H9 (cell line): ENCODE data around the gene SEC23IP. TPM values are rescaled to one million over a fixed set of nuclear protein-coding genes. Genes with fewer than 3 reads are reported as not detected.

ENCODE experiments used
- DNase-seq: peaks from one replicate; pipeline ENCODE4 v3.0.0-alpha.2; 2017
- H2AFZ ChIP-seq: one replicate; pipeline ENCODE4 v1.6.1; 2013; ENCODE audit warnings: mild to moderate bottlenecking, low read length, control low read depth, moderate library complexity
- H2AK5ac ChIP-seq: 2 replicates; pipeline ENCODE4 v1.6.1; 2013; ENCODE audit warnings: low read length, control low read depth, mixed read lengths; ENCODE audit not compliant: insufficient read length
- H2BK120ac ChIP-seq: one replicate; pipeline ENCODE4 v1.6.1; 2013; ENCODE audit warnings: low read depth, mild to moderate bottlenecking, low read length, control low read depth, inconsistent platforms; ENCODE audit not compliant: poor library complexity, severe bottlenecking
- H2BK12ac ChIP-seq: 2 replicates; pipeline ENCODE4 v1.6.1; 2013; ENCODE audit warnings: low read length, control low read depth, mixed read lengths, low read depth; ENCODE audit not compliant: insufficient read length
- H2BK15ac ChIP-seq: 2 replicates; pipeline ENCODE4 v1.6.1; 2013; ENCODE audit warnings: low read depth, low read length, control low read depth
- H2BK20ac ChIP-seq: one replicate; pipeline ENCODE4 v1.6.1; 2013; ENCODE audit warnings: low read depth, mild to moderate bottlenecking, low read length, control low read depth, inconsistent platforms; ENCODE audit not compliant: poor library complexity, severe bottlenecking
- H2BK5ac ChIP-seq: 2 replicates; pipeline ENCODE4 v1.6.1; 2013; ENCODE audit warnings: low read length, control low read depth, mixed read lengths; ENCODE audit not compliant: insufficient read length
- H3K14ac ChIP-seq: 2 replicates; pipeline ENCODE4 v1.6.1; 2013; ENCODE audit warnings: low read length, control low read depth; ENCODE audit not compliant: insufficient read depth
- H3K18ac ChIP-seq: 2 replicates; pipeline ENCODE4 v1.6.1; 2013; ENCODE audit warnings: low read depth, mild to moderate bottlenecking, mixed read lengths, low read length, control low read depth; ENCODE audit not compliant: insufficient read length
- H3K23ac ChIP-seq: 2 replicates; pipeline ENCODE4 v1.6.1; 2013; ENCODE audit warnings: low read length, control low read depth, mixed read lengths, low read depth; ENCODE audit not compliant: insufficient read length
- H3K23me2 ChIP-seq: 2 replicates; pipeline ENCODE4 v1.6.1; 2013; ENCODE audit warnings: low read depth, mild to moderate bottlenecking, mixed read lengths, low read length, control low read depth; ENCODE audit not compliant: insufficient read length, poor library complexity, severe bottlenecking
- H3K27ac ChIP-seq: 2 replicates; pipeline ENCODE4 v1.5.1; 2013; ENCODE audit warnings: low read length, control low read depth, mixed read lengths, low read depth; ENCODE audit not compliant: insufficient read length
- H3K27me3 ChIP-seq: 2 replicates; pipeline ENCODE4 v1.6.1; 2013; ENCODE audit warnings: low read length, control low read depth, inconsistent platforms; ENCODE audit not compliant: insufficient read depth
- H3K4ac ChIP-seq: 2 replicates; pipeline ENCODE4 v1.6.1; 2013; ENCODE audit warnings: low read depth, mild to moderate bottlenecking, control low read depth, inconsistent platforms, low read length, moderate library complexity
- H3K4me1 ChIP-seq: 2 replicates; pipeline ENCODE4 v1.6.1; 2013; ENCODE audit warnings: low read length, control low read depth, inconsistent platforms; ENCODE audit not compliant: insufficient read depth
- H3K4me2 ChIP-seq: 2 replicates; pipeline ENCODE4 v1.6.1; 2013; ENCODE audit warnings: low read length, control low read depth, mixed read lengths; ENCODE audit not compliant: insufficient read length, insufficient read depth
- H3K56ac ChIP-seq: 2 replicates; pipeline ENCODE4 v1.6.1; 2013; ENCODE audit warnings: low read depth, mild to moderate bottlenecking, mixed read lengths, low read length, control low read depth; ENCODE audit not compliant: insufficient read length
- H3K79me1 ChIP-seq: 2 replicates; pipeline ENCODE4 v1.6.1; 2013; ENCODE audit warnings: low read depth, mild to moderate bottlenecking, moderate library complexity, low read length, control low read depth, inconsistent platforms; ENCODE audit not compliant: insufficient read depth, poor library complexity, severe bottlenecking
- H3K79me2 ChIP-seq: 2 replicates; pipeline ENCODE4 v1.6.1; 2013; ENCODE audit warnings: low read length, control low read depth, inconsistent platforms; ENCODE audit not compliant: insufficient read depth
- H3K9ac ChIP-seq: 2 replicates; pipeline ENCODE4 v1.6.1; 2013; ENCODE audit warnings: low read length, control low read depth, mixed read lengths; ENCODE audit not compliant: insufficient read length; ENCODE audit errors: extremely low read depth
- H3K9me3 ChIP-seq: one replicate; pipeline ENCODE4 v1.6.1; 2013; ENCODE audit warnings: low read depth, low read length, inconsistent platforms; ENCODE audit not compliant: control insufficient read depth
- H3T11ph ChIP-seq: one replicate; pipeline ENCODE4 v1.6.1; 2013; ENCODE audit warnings: mild to moderate bottlenecking, low read length, control low read depth, inconsistent platforms
- H4K20me1 ChIP-seq: one replicate; pipeline ENCODE4 v1.6.1; 2013; ENCODE audit not compliant: control insufficient read depth, insufficient read length, insufficient read depth
- H4K5ac ChIP-seq: 2 replicates; pipeline ENCODE4 v1.6.1; 2013; ENCODE audit warnings: low read depth, mild to moderate bottlenecking, mixed read lengths, low read length, control low read depth; ENCODE audit not compliant: insufficient read length
- H4K8ac ChIP-seq: replicated peaks from 2 replicates; pipeline ENCODE4 v1.6.1; 2013; ENCODE audit warnings: low read length, control low read depth, mixed read lengths, low read depth; ENCODE audit not compliant: insufficient read length
- H4K91ac ChIP-seq: 2 replicates; pipeline ENCODE4 v1.6.1; 2013; ENCODE audit warnings: low read depth, mild to moderate bottlenecking, moderate library complexity, mixed read lengths, low read length, control low read depth; ENCODE audit not compliant: insufficient read length
- H3K27ac Mint-ChIP-seq, 3 experiments: 2 replicates in 2 of 3; 3 replicates in 1 of 3; pipeline ENCODE4 v1.8.0; 2020 to 2021; ENCODE audit warnings: mixed read lengths in 3 of 3, mild to moderate bottlenecking in 1 of 3, moderate library complexity in 1 of 3
- H3K27me3 Mint-ChIP-seq: 2 replicates; pipeline ENCODE4 v1.8.0; 2021; ENCODE audit warnings: low read depth, mild to moderate bottlenecking, moderate library complexity, mixed read lengths
- H3K36me3 Mint-ChIP-seq, 3 experiments: 2 replicates in 2 of 3; 3 replicates in 1 of 3; pipeline ENCODE4 v1.8.0; 2020 to 2021; ENCODE audit warnings: low read depth in 3 of 3, mixed read lengths in 3 of 3; ENCODE audit not compliant: insufficient read depth in 1 of 3
- H3K4me1 Mint-ChIP-seq, 2 experiments: 2 replicates each; pipeline ENCODE4 v1.8.0; 2020; ENCODE audit warnings: mixed read lengths in 2 of 2
- H3K4me3 Mint-ChIP-seq, 2 experiments: 2 replicates in 1 of 2; 3 replicates in 1 of 2; pipeline ENCODE4 v1.8.0; 2020 to 2021; ENCODE audit warnings: mild to moderate bottlenecking in 2 of 2, mixed read lengths in 2 of 2, moderate library complexity in 1 of 2
- H3K9me3 Mint-ChIP-seq, 2 experiments: 2 replicates in 1 of 2; 3 replicates in 1 of 2; pipeline ENCODE4 v1.8.0; 2020; ENCODE audit warnings: mild to moderate bottlenecking in 2 of 2, mixed read lengths in 2 of 2, moderate library complexity in 1 of 2
- CTCF ChIP-seq: fragments of 200-600 bp; sonication (generic); conservative IDR thresholded peaks from 3 replicates; pipeline ENCODE4 v1.8.0; 2021; ENCODE audit warnings: antibody characterized with exemption, mild to moderate bottlenecking
- WGBS: extraction: QIAGEN DNeasy Blood & Tissue Kit; methylation state at CpG from one replicate; pipeline ENCODE4 v1.1.7; 2013; ENCODE audit warnings: missing lambda C conversion rate, low lambda C conversion rate, mixed read lengths; ENCODE audit not compliant: insufficient read length; ENCODE audit errors: extremely low coverage; 5-methylcytosine and 5-hydroxymethylcytosine counted together
- total RNA-seq: library from RNA; stranded (reverse); gene quantifications from 2 replicates; pipeline ENCODE4 v1.2.1, GENCODE V29; 2021

SEC23IP gene
- total RNA-seq, 1 experiment from 2014 or later = 93.0 TPM

- H3K27me3 Mint-ChIP-seq = no peaks in the 10 kb centered on the region
- H3K9me3 Mint-ChIP-seq = no peaks in the 10 kb centered on the region
- H3K27ac Mint-ChIP-seq = peak overlapping the region in 2 of 3 experiments; percentile 64 to 93; a peak in 3 of 7 replicates
- Histone ChIP-seq H3K23me2 (no peaks in the 10 kb centered on the region), H2BK20ac (no peak overlapping the region), H3K27ac (no peak overlapping the region), H3K9ac (no peak overlapping the region), H3K79me1 (no peaks in the 10 kb centered on the region), H3K4me2 (no peak overlapping the region), H3K18ac (no peak overlapping the region), H3K23ac (no peak overlapping the region), H2BK120ac (no peak overlapping the region), H3K9me3 (no peaks in the 10 kb centered on the region), H2BK5ac (no peak overlapping the region), H3K79me2 (no peaks in the 10 kb centered on the region), H3K4me1 (no peaks in the 10 kb centered on the region), H3K4ac (no peak overlapping the region), H4K20me1 (no peaks in the 10 kb centered on the region), H2BK12ac (no peak overlapping the region), H2AFZ (no peak overlapping the region), H3T11ph (no peak overlapping the region), H3K56ac (no peak overlapping the region), H3K27me3 (no peaks in the 10 kb centered on the region), H4K8ac (no peak overlapping the region), H4K91ac (no peak overlapping the region), H2BK15ac (no peak overlapping the region), H2AK5ac (no peak overlapping the region), H3K14ac (no peak overlapping the region), H4K5ac (no peak overlapping the region)
- peaks cover 21 to 79% (median 56%) of the 10 kb centered on the region in 3 experiments; a peak in 6 of 7 replicates for H3K36me3 Mint-ChIP-seq
- no peak overlapping the region for H3K4me3 Mint-ChIP-seq
- no peak for TF ChIP-seq CTCF
- H3K4me1 Mint-ChIP-seq = no peaks in the 10 kb centered on the region; a peak in 1 of 4 replicates
- DNase-seq = no peak
- no CpG with 5 or more reads among the region's 4 CpGs for WGBS
These were observed 40.1 kb downstream of the SEC23IP start for GRCh38 chr10:119932631-119933030.
